Thyroid gland (tissue), 4 donors: ENCODE measurements around the gene RAD9A. TPM values are rescaled to one million over a fixed set of nuclear protein-coding genes. Genes with fewer than 3 reads are reported as not detected.

Experiments used
- DNase-seq, 2 donors: peaks; one replicate each; pipeline ENCODE4 v3.0.0-alpha.2; 2019
- H3K27ac ChIP-seq, 3 donors: fragments of 200-600 bp; sonication (generic); 1 replicate in 2 of 3; 2 replicates in 1 of 3; pipeline ENCODE4 v1.5.1; 2016 to 2019; ENCODE audit warnings: mild to moderate bottlenecking in 1 of 3, moderate library complexity in 1 of 3
- H3K27me3 ChIP-seq: fragments of 200-600 bp; sonication (generic); one replicate; pipeline ENCODE4 v1.5.1; 2019
- H3K36me3 ChIP-seq, 2 donors: fragments of 200-600 bp; sonication (generic); one replicate each; pipeline ENCODE4 v1.5.1; 2016 to 2019
- H3K4me1 ChIP-seq, 2 donors: fragments of 200-600 bp; sonication (generic); one replicate each; pipeline ENCODE4 v1.5.1; 2017 to 2019
- H3K4me3 ChIP-seq, 3 donors: fragments of 200-600 bp; sonication (generic); replicated peaks in 1 of 3; 1 replicate in 2 of 3; 2 replicates in 1 of 3; pipeline ENCODE4 v1.5.1; 2016; ENCODE audit warnings: mild to moderate bottlenecking in 1 of 3
- H3K9me3 ChIP-seq: fragments of 200-600 bp; sonication (generic); one replicate; pipeline ENCODE4 v1.5.1; 2017
- CTCF ChIP-seq, 6 experiments: fragments of 200-600 bp in 3 of 6; fragments of 450-650 bp in 3 of 6; sonication (generic) in 3 of 6; IDR thresholded peaks; one replicate each; pipeline ENCODE4 v1.5.1; 2016 to 2019; ENCODE audit warnings: antibody characterized with exemption in 6 of 6, mild to moderate bottlenecking in 2 of 6, inconsistent platforms in 1 of 6, moderate library complexity in 1 of 6
- POLR2A ChIP-seq, 2 donors: fragments of 450-650 bp; IDR thresholded peaks; one replicate each; pipeline ENCODE4 v1.6.1; 2017; ENCODE audit warnings: antibody characterized with exemption in 2 of 2, mild to moderate bottlenecking in 2 of 2, moderate library complexity in 1 of 2
- WGBS, 2 donors: methylation state at CpG; one replicate each; pipeline ENCODE4 v1.1.5; 2017; 5-methylcytosine and 5-hydroxymethylcytosine counted together
- intact Hi-C: fragments of 100-400 bp; cut with DNase I; formaldehyde crosslinking; loops from one replicate; pipeline ENCODE4 v1.15.1; 2023
- small RNA-seq: library from RNA; depleted of rRNA; stranded (forward); fragments of <200 nt; gene quantifications from one replicate; pipeline ENCODE3, GENCODE V24; 2016
- total RNA-seq, 4 donors: library from RNA; depleted of rRNA; stranded (reverse); fragments of >200 nt; gene quantifications; one replicate each; pipeline ENCODE4 v1.2.3, GENCODE V29; 2016

The RAD9A gene
- total RNA-seq, 4 donors from 2014 or later = 22.7 to 38.0 (median 31.0) TPM

GRCh38 chr11:67441098-67441563, 49.3 kb downstream of the RAD9A start:
- TF ChIP-seq POLR2A (IDR thresholded peaks at IDR 0.05) (no peak), CTCF (IDR thresholded peaks at IDR 0.05) (no peak)
- Histone ChIP-seq H3K27ac (no peak overlapping the region), H3K4me3 (no peak overlapping the region), H3K9me3 (no peaks in the 10 kb centered on the region), H3K27me3 (no peaks in the 10 kb centered on the region), H3K36me3 (peaks cover 7 to 11% of the 10 kb centered on the region in 2 donors), H3K4me1 (peaks cover 10 to 37% of the 10 kb centered on the region in 2 donors)
- intact Hi-C loops = no loop called here
- DNase-seq = no peak
- WGBS, 2 donors = 90 to 92% methylated on average over 19 to 20 of the region's 21 CpGs

GRCh38 chr11:67441731-67442351, 50.1 kb downstream of the RAD9A start:
- DNase-seq = no peak
- H3K4me1 ChIP-seq = peaks cover 10 to 37% of the 10 kb centered on the region in 2 donors
- no peak overlapping the region for H3K27ac ChIP-seq
- no peak for TF ChIP-seq POLR2A (IDR thresholded peaks at IDR 0.05)
- no peak for TF ChIP-seq CTCF (IDR thresholded peaks at IDR 0.05)
- no peak overlapping the region for H3K4me3 ChIP-seq
- H3K27me3 ChIP-seq = no peaks in the 10 kb centered on the region
- peaks cover 4 to 11% of the 10 kb centered on the region in 2 donors for H3K36me3 ChIP-seq
- no peaks in the 10 kb centered on the region for H3K9me3 ChIP-seq
- intact Hi-C loops = no loop called here
- 89 to 97% methylated on average over 12 to 13 of the region's 28 CpGs for WGBS, 2 donors

DNA sequence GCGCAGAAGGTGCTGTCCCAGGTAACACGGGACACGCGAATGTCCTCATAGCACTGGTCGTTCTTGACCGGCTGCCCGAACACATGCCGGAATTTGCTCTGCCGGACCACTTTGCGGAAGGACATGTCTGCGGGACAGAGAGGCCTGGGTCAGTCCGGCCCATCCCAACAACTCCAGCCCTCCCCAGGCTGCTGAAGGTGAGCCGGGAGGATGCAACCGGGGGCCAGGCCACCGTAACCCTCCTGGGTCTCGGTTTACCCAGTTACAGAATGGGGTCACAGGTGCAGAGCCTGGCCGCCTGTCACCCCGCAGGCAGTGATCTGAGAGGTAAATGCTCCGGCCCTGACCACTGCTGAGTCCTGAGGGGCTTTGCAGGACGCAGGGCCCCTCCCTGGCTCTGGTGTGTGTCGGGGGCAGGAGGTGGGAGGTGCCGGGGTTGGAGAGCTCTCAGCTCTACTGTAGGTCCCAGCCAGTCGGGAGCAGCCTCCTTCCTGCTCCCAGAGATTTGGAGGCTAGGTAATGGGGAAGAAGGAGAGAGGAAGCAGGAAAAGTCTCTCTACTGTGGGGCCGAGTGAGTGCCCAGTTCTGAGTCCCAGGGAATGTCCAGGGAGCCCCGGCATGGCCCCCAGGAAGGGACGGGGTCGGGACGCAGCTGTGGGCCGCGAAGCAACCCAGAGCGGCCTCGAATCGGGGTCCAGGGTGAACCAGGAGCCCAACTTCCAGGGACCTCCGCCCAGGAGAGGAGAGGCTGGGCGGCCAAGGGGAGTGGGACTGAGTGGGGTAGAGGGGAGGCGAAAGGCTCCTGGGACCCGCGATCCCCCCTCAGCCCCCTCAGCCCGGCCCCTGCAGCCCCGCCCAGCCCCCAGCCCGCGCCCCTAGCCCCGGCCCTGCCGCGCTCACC, 51.0 kb downstream of the RAD9A start:
- Histone ChIP-seq H3K27ac (peak overlapping the region; percentile 95 to 97 (median 96)), H3K36me3 (peaks cover 4 to 11% of the 10 kb centered on the region in 2 donors), H3K9me3 (no peaks in the 10 kb centered on the region), H3K4me1 (peaks cover 10 to 37% of the 10 kb centered on the region in 2 donors), H3K4me3 (peak overlapping the region; percentile 32 to 97 (median 87)), H3K27me3 (no peaks in the 10 kb centered on the region)
- 38% methylated on average over 24 to 29 of the region's 45 CpGs for WGBS, 2 donors
- TF ChIP-seq POLR2A (IDR thresholded peaks at IDR 0.05) (no peak), CTCF (IDR thresholded peaks at IDR 0.05) (no peak)
- no peak for DNase-seq
- intact Hi-C loops = no loop called here

DNA sequence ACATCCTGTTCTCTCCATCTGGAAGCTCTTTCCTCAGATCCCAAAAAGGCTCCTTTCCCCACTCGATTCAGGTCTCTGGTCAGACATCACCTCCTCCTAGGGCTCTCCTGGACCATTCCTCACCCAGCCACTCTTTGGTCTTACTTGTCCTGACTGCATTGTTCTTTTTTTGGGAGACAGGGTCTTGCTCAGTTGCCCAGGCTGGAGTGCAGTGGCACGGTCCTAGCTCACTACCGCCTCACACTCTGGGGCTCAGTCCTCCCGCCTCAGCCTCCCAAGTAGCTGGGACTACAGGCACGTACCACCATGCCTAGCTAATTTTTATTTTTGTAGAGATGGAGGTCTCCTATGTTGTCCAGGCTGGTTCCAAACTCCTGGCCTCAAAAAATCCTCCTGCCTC, 53.7 kb downstream of the RAD9A start:
- Histone ChIP-seq H3K4me1 (peaks cover 6 to 19% of the 10 kb centered on the region in 2 donors), H3K4me3 (no peak overlapping the region), H3K27ac (no peak overlapping the region), H3K36me3 (peaks cover 1 to 4% of the 10 kb centered on the region in 2 donors), H3K9me3 (no peaks in the 10 kb centered on the region), H3K27me3 (no peaks in the 10 kb centered on the region)
- 79% methylated on average over 5 of the region's 5 CpGs for WGBS, 2 donors
- intact Hi-C loops = no loop called here
- TF ChIP-seq POLR2A (IDR thresholded peaks at IDR 0.05) (no peak), CTCF (IDR thresholded peaks at IDR 0.05) (no peak)
- no peak for DNase-seq

Small RNA genes within 50 kb of the gene (small RNA-seq; reads per million reads assigned to genes)
- not detected for gene RN7SKP239
- not detected for gene RNU6-1238P

Other genes with a start within 250 kb of the RAD9A start
- gene GRK2, start 125.5 kb upstream of the RAD9A start, total RNA-seq = 10 to 100 TPM; 32.8 to 55.8 (median 40.6) TPM
- 10 to 100 TPM; 27.9 to 36.8 (median 31.5) TPM for gene ANKRD13D, start 102.7 kb upstream of the RAD9A start, total RNA-seq
- 10 to 100 TPM; 50.5 to 59.9 (median 54.4) TPM for gene SSH3, start 88.5 kb upstream of the RAD9A start, total RNA-seq
- gene POLD4, start 38.4 kb upstream of the RAD9A start, total RNA-seq = 100 to 1,000 TPM in 1 of 4 donors, 10 to 100 TPM in 3; 38.6 to 105 (median 60.6) TPM
- gene CLCF1, start 18.4 kb upstream of the RAD9A start, total RNA-seq = 1 to 10 TPM; 4.3 to 9.4 (median 6.9) TPM
- 100 to 1,000 TPM; 164 to 216 (median 191) TPM for gene PPP1CA, start 9.9 kb downstream of the RAD9A start, total RNA-seq
- gene TBC1D10C, start 12.1 kb downstream of the RAD9A start, total RNA-seq = 10 to 100 TPM in 2 of 4 donors, 1 to 10 TPM in 2; 8.8 to 16.0 (median 11.6) TPM
- gene CARNS1, start 23.7 kb downstream of the RAD9A start, total RNA-seq = 1 to 10 TPM; 3.8 to 9.8 (median 5.9) TPM
- gene RPS6KB2, start 36.5 kb downstream of the RAD9A start, total RNA-seq = 100 to 1,000 TPM in 1 of 4 donors, 10 to 100 TPM in 3; 44.1 to 102 (median 62.2) TPM
- 1 to 10 TPM; 5.6 to 7.2 (median 6.4) TPM for gene PTPRCAP, start 45.7 kb downstream of the RAD9A start, total RNA-seq
- 100 to 1,000 TPM in 1 of 4 donors, 10 to 100 TPM in 3; 73.9 to 102 (median 81.3) TPM for gene CORO1B, start 51.5 kb downstream of the RAD9A start, total RNA-seq
- gene GPR152, start 60.7 kb downstream of the RAD9A start, total RNA-seq = not detected
- gene CABP4, start 63.4 kb downstream of the RAD9A start, total RNA-seq = 1 to 10 TPM in 1 of 4 donors, under 1 TPM in 2, not detected in 1; 0.33 to 6.4 (median 0.39) TPM
- gene TMEM134, start 77.3 kb downstream of the RAD9A start, total RNA-seq = 100 to 1,000 TPM in 1 of 4 donors, 10 to 100 TPM in 3; 69.0 to 138 (median 95.8) TPM
- gene AIP, start 91.0 kb downstream of the RAD9A start, total RNA-seq = 100 to 1,000 TPM in 1 of 4 donors, 10 to 100 TPM in 3; 58.2 to 100 (median 83.2) TPM
- gene PITPNM1, start 113.4 kb downstream of the RAD9A start, total RNA-seq = 10 to 100 TPM; 22.8 to 52.6 (median 47.2) TPM
- gene CDK2AP2, start 116.2 kb downstream of the RAD9A start, total RNA-seq = 100 to 1,000 TPM in 2 of 4 donors, 10 to 100 TPM in 2; 90.0 to 240 (median 148) TPM
- gene CABP2, start 131.5 kb downstream of the RAD9A start, total RNA-seq = not detected
- gene GSTP1, start 191.8 kb downstream of the RAD9A start, total RNA-seq = 1,000 to 10,000 TPM in 3 of 4 donors, 100 to 1,000 TPM in 1; 877 to 4,013 (median 1,716) TPM
- 100 to 1,000 TPM; 323 to 401 (median 356) TPM for gene NDUFV1, start 214.9 kb downstream of the RAD9A start, total RNA-seq
- 10 to 100 TPM; 16.7 to 67.7 (median 51.1) TPM for gene NUDT8, start 238.0 kb downstream of the RAD9A start, total RNA-seq
- not detected for gene TBX10, start 247.8 kb downstream of the RAD9A start, total RNA-seq